GM12878 (cell line): ENCODE results near the gene CLPTM1L. TPM values are rescaled to one million over a fixed set of nuclear protein-coding genes. Genes with fewer than 3 reads are reported as not detected.

Experiments used
- ATAC-seq: fragments of 200-7000 bp; cut with Tn5 transposase; 3 replicates; pipeline ENCODE4 v1.9.1; 2020; ENCODE audit warnings: mild to moderate bottlenecking, moderate library complexity
- BruUV-seq: library from RNA; stranded (reverse); fragments of 400-500 nt; replicated peaks from 2 replicates; lab custom pipeline; 2021; lab: Mats Ljungman, UMichigan
- CTCF ChIA-PET: fragments of 300-600 bp; sonication (Branson Sonifier 250); formaldehyde crosslinking; extraction: SDS; loops from one replicate; lab custom pipeline; 2021; ENCODE audit warnings: inconsistent platforms; lab: Yijun Ruan, JAX
- POLR2A ChIA-PET: fragments of 350-600 bp; formaldehyde crosslinking; extraction: SDS; loops from one replicate; lab custom pipeline; 2021; ENCODE audit warnings: inconsistent platforms; lab: Charles Lee
- RAD21 ChIA-PET: fragments of 300-600 bp; sonication (Branson Sonifier 250); formaldehyde crosslinking; loops from one replicate; lab custom pipeline; 2023; ENCODE audit warnings: antibody characterized with exemption; ENCODE audit not compliant: unreplicated experiment; lab: Charles Lee
- SMC1A ChIA-PET: fragments of 300-600 bp; sonication (Branson Sonifier 250); formaldehyde crosslinking; loops from one replicate; lab custom pipeline; 2023; ENCODE audit not compliant: unreplicated experiment, uncharacterized antibody; lab: Charles Lee
- DNase-seq: peaks from one replicate; pipeline ENCODE4 v3.0.0-alpha.2; 2011; ENCODE audit warnings: low read depth, low spot score
- FAIRE-seq: peaks from 3 replicates; lab custom pipeline; 2011; peaks lifted over from hg19 to GRCh38; lab: Jason Lieb, UNC
- H2AFZ ChIP-seq: 2 replicates; pipeline ENCODE4 v1.6.0; 2011; ENCODE audit warnings: low read depth, low read length, control low read depth; ENCODE audit not compliant: control insufficient read depth
- H3K27ac ChIP-seq: 2 replicates; pipeline ENCODE4 v1.5.1; 2011; ENCODE audit warnings: control low read depth; ENCODE audit not compliant: control insufficient read depth, insufficient read depth
- H3K27me3 ChIP-seq, 2 experiments: replicated peaks in 1 of 2; 2 replicates each; pipeline versions ENCODE4 v1.6.0 to v1.6.1; 2011; ENCODE audit warnings: low read length in 1 of 2; ENCODE audit not compliant: control insufficient read depth in 2 of 2, insufficient read depth in 2 of 2
- H3K36me3 ChIP-seq, 2 experiments: 2 replicates each; pipeline ENCODE4 v1.5.1; 2011; ENCODE audit warnings: low read length in 1 of 2; ENCODE audit not compliant: control insufficient read depth in 2 of 2, insufficient read depth in 2 of 2
- H3K4me1 ChIP-seq: 2 replicates; pipeline ENCODE4 v1.6.1; 2011; ENCODE audit warnings: mild to moderate bottlenecking, low read length, moderate library complexity, mixed read lengths; ENCODE audit not compliant: control insufficient read depth, insufficient read depth
- H3K4me2 ChIP-seq: 2 replicates; pipeline ENCODE4 v1.6.0; 2011; ENCODE audit warnings: control low read depth; ENCODE audit not compliant: control insufficient read depth, insufficient read depth
- H3K4me3 ChIP-seq: fragments of 200-600 bp; sonication (generic); 2 replicates; pipeline ENCODE4 v1.5.1; 2016
- H3K79me2 ChIP-seq: 2 replicates; pipeline ENCODE4 v1.6.0; 2011; ENCODE audit warnings: low read length; ENCODE audit not compliant: control insufficient read depth, insufficient read depth
- H3K9ac ChIP-seq: 2 replicates; pipeline ENCODE4 v1.8.0; 2011; ENCODE audit warnings: low read length, control low read depth, mixed read lengths; ENCODE audit not compliant: control insufficient read depth, insufficient read depth
- H3K9me3 ChIP-seq: replicated peaks from 3 replicates; pipeline ENCODE4 v1.5.1; 2011; ENCODE audit warnings: mild to moderate bottlenecking, low read length; ENCODE audit not compliant: control insufficient read depth, insufficient read depth
- H4K20me1 ChIP-seq: 2 replicates; pipeline ENCODE4 v1.6.0; 2011; ENCODE audit not compliant: control insufficient read depth, insufficient read depth
- BMI1 ChIP-seq: fragments of 450-650 bp; IDR thresholded peaks from 2 replicates; pipeline ENCODE4 v1.6.1; 2016; ENCODE audit warnings: mild to moderate bottlenecking, moderate library complexity, borderline replicate concordance
- E2F8 ChIP-seq: fragments of 450-650 bp; IDR thresholded peaks from 2 replicates; pipeline ENCODE4 v1.6.1; 2018; ENCODE audit warnings: mild to moderate bottlenecking, low read depth, moderate library complexity; ENCODE audit not compliant: partially characterized antibody
- EGR1 ChIP-seq, 2 experiments: IDR thresholded peaks; 1 replicate in 1 of 2; 2 replicates in 1 of 2; pipeline ENCODE4 v1.6.1; 2011 to 2012; ENCODE audit warnings: low read depth in 2 of 2, low read length in 2 of 2, borderline replicate concordance in 1 of 2, mild to moderate bottlenecking in 1 of 2, moderate library complexity in 1 of 2
- HSF1 ChIP-seq: fragments of 150-350 bp; IDR thresholded peaks from 2 replicates; pipeline ENCODE4 v1.6.1; 2014; ENCODE audit warnings: mild to moderate bottlenecking, low read depth, low read length
- JUNB ChIP-seq: IDR thresholded peaks from 2 replicates; pipeline ENCODE4 v1.6.1; 2016; ENCODE audit warnings: antibody characterized with exemption, mild to moderate bottlenecking
- NFXL1 ChIP-seq: fragments of 450-650 bp; IDR thresholded peaks from 2 replicates; pipeline ENCODE4 v1.6.1; 2017; ENCODE audit warnings: antibody characterized with exemption, mild to moderate bottlenecking, borderline replicate concordance
- PAX5 ChIP-seq: IDR thresholded peaks from 2 replicates; pipeline ENCODE4 v1.6.1; 2011; ENCODE audit warnings: low read depth, low read length, borderline replicate concordance
- POLR2AphosphoS2 ChIP-seq: IDR thresholded peaks from 2 replicates; pipeline ENCODE4 v1.6.1; 2011; ENCODE audit warnings: low read depth, mild to moderate bottlenecking, low read length, improper control_type of control experiment, moderate library complexity
- POLR2AphosphoS5 ChIP-seq: IDR thresholded peaks from 2 replicates; pipeline ENCODE4 v1.6.1; 2011; ENCODE audit warnings: mild to moderate bottlenecking, low read length, inconsistent platforms
- RAD51 ChIP-seq: fragments of 450-650 bp; IDR thresholded peaks from 2 replicates; pipeline ENCODE4 v1.6.1; 2016; ENCODE audit warnings: moderate library complexity, mild to moderate bottlenecking, inconsistent platforms
- RUNX3 ChIP-seq: IDR thresholded peaks from 2 replicates; pipeline ENCODE4 v1.6.1; 2012; ENCODE audit warnings: low read length, inconsistent platforms
- SP1 ChIP-seq: IDR thresholded peaks from one replicate; pipeline ENCODE4 v1.6.1; 2011; ENCODE audit warnings: low read depth, low read length
- SPI1 ChIP-seq: IDR thresholded peaks from 2 replicates; pipeline ENCODE4 v1.6.1; 2011; ENCODE audit warnings: low read depth, mild to moderate bottlenecking, low read length, moderate library complexity, borderline replicate concordance; ENCODE audit not compliant: insufficient read depth
- SREBF2 ChIP-seq: IDR thresholded peaks from 2 replicates; pipeline ENCODE4 v1.6.1; 2012; ENCODE audit warnings: mild to moderate bottlenecking, low read length
- TBL1XR1 ChIP-seq: IDR thresholded peaks from 2 replicates; pipeline ENCODE4 v1.6.1; 2012; ENCODE audit warnings: low read depth, low read length, improper control_type of control experiment
- TCF7 ChIP-seq: IDR thresholded peaks from 2 replicates; pipeline ENCODE4 v1.6.1; 2014; ENCODE audit warnings: antibody characterized with exemption, borderline replicate concordance
- ZBTB11 ChIP-seq: fragments of 450-650 bp; formaldehyde crosslinking; IDR thresholded peaks from 2 replicates; pipeline ENCODE4 v1.5.0; 2022; ENCODE audit warnings: mild to moderate bottlenecking, missing genetic modification characterization
- ZSCAN29 ChIP-seq: fragments of 450-650 bp; IDR thresholded peaks from 2 replicates; pipeline ENCODE4 v1.6.1; 2017; ENCODE audit warnings: mild to moderate bottlenecking, moderate library complexity
- WGBS: methylation state at CpG from one replicate; pipeline ENCODE4 v1.1.6; 2016; ENCODE audit warnings: low lambda C conversion rate; ENCODE audit not compliant: insufficient replicate concordance, insufficient coverage; ENCODE audit errors: missing lambda C conversion rate; 5-methylcytosine and 5-hydroxymethylcytosine counted together
- in situ Hi-C: fragments of 300-500 bp; cut with MboI; formaldehyde crosslinking; loops from 9 replicates; pipeline ENCODE4 v1.14.3; 2018; ENCODE audit warnings: mixed read lengths
- intact Hi-C: fragments of 100-400 bp; cut with micrococcal nuclease; formaldehyde crosslinking; loops from one replicate; pipeline ENCODE4 v1.14.2; 2022; ENCODE audit not compliant: unreplicated experiment
- polyA plus RNA-seq, 11 experiments: library from polyadenylated mRNA; depleted of rRNA in 4 of 11; unstranded in 6 of 11; stranded (reverse) in 5 of 11; fragments of >200 nt; fragmentation: Nextera tagmentation in 4 of 11; fragmentation: Illumina TruSeq in 1 of 11; extraction: Ambion mirVana in 4 of 11; extraction: Trizol in 1 of 11; gene quantifications; 1 replicate in 1 of 11; 2 replicates in 10 of 11; pipeline versions ENCODE4 v1.2.1 to v1.2.3, GENCODE V29; 2011 to 2016; ENCODE audit warnings: inconsistent platforms in 2 of 11, missing spikeins in 2 of 11, low read depth in 1 of 11
- total RNA-seq, 4 experiments: library from RNA; depleted of rRNA in 3 of 4; stranded (reverse); fragments of >200 nt in 3 of 4; fragmentation: Illumina TruSeq in 1 of 4; extraction: Trizol in 1 of 4; gene quantifications; 2 replicates each; pipeline versions ENCODE4 v1.2.1 to v1.2.3, GENCODE V29; 2013 to 2021

CLPTM1L gene
- total and polyA plus RNA-seq, 10 of the 15 experiments (the other 5 are each of a cell fraction or from before 2014, with no cell fraction given), result 2.9 to 278 (median 135) TPM

DNA sequence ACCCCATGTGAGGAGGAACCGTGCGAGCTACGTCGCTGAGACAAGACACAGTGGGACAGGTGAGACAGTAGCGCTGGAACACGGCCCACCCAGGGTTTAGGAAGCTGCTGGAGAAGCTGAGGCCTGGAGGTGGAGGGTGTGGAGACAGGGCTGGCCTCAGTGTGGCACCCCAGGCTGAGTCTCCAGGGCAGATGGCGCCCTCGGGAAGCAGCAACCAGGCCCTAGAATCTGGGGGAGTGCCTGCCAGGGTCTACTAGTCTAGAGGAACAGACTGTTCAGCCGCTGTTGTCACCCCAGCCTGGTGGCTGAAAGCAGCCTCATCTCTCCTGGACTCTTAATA is 45.4 kb downstream of the CLPTM1L start:
- H3K27me3 ChIP-seq, result no peaks in the 10 kb centered on the region; a peak in 2 of 4 replicates
- H4K20me1 ChIP-seq, result no peaks in the 10 kb centered on the region; the same call in 1 of the 2 replicates
- no peak overlapping the region for H3K4me2 ChIP-seq
- intact Hi-C loops, result no loop called here
- no peaks in the 10 kb centered on the region for H3K4me1 ChIP-seq
- no peaks in the 10 kb centered on the region for H3K36me3 ChIP-seq
- no peak for TF ChIP-seq SREBF2
- no peak for TF ChIP-seq NFXL1
- no peak for TF ChIP-seq E2F8
- TF ChIP-seq SPI1, result no peak
- no peak for TF ChIP-seq EGR1 (IDR thresholded peaks at IDR 0.05; ENCODE audit: borderline replicate concordance in 1 of 2, low read depth in 2 of 2, low read length in 2 of 2)
- no peak for TF ChIP-seq ZSCAN29
- no peak for TF ChIP-seq TBL1XR1
- no peak for TF ChIP-seq PAX5
- no peak for TF ChIP-seq TCF7
- no peak for TF ChIP-seq ZBTB11 (CRISPR knock-in tag)
- no peak for TF ChIP-seq SP1
- TF ChIP-seq RAD51, result no peak
- no peak for TF ChIP-seq RUNX3
- TF ChIP-seq BMI1, result no peak
- TF ChIP-seq POLR2AphosphoS5, result no peak
- no peak for TF ChIP-seq JUNB
- TF ChIP-seq POLR2AphosphoS2, result no peak
- no peak for TF ChIP-seq HSF1
- TF ChIP-seq, all 136 proteins: peak for 0
- RAD21 ChIA-PET, result interaction anchor here (0.7 kb wide), 1 partner anchor 16 kb away, joined by 3 read pairs; no protein-coding TSS in a partner anchor
- Histone ChIP-seq H3K4me3 (no peak overlapping the region), H3K9ac (no peak overlapping the region), H3K9me3 (no peaks in the 10 kb centered on the region; the same call in 1 of the 3 replicates), H3K79me2 (no peaks in the 10 kb centered on the region), H3K27ac (no peak overlapping the region), H2AFZ (no peak overlapping the region)
- POLR2A ChIA-PET, result no interaction called here
- no peak for FAIRE-seq
- SMC1A ChIA-PET, result interaction anchor here (0.7 kb wide), 1 partner anchor 16 kb away, joined by 3 read pairs; no protein-coding TSS in a partner anchor
- CTCF ChIA-PET, result interaction anchor here (1.2 to 1.9 kb wide), 2 partner anchors 11 to 13 kb away, joined by 4 to 5 read pairs; no protein-coding TSS in a partner anchor
- no TSS peak for BruUV-seq
- ATAC-seq, result no peak
- WGBS, result 76% methylated on average over 9 of the region's 9 CpGs
- in situ Hi-C loops, result no loop called here
- DNase-seq, result no peak
